Measurements from ENCODE around the gene GYPA. TPM values are rescaled to one million over a fixed set of nuclear protein-coding genes. Genes with fewer than 3 reads are reported as not detected.
"Not testable (repeated sequence)": the region's sequence is repeated elsewhere in the genome, so short reads cannot be mapped to it uniquely, and the experiment has no call there.

Gene GYPA
- total and polyA plus RNA-seq, 3 experiments from 2014 or later, result not detected

- H3K27ac Mint-ChIP-seq; POLR2A ChIA-PET; H3K4me3 Mint-ChIP-seq; H3K27me3 ChIP-seq (ENCODE audit: insufficient read depth, low read length, poor library complexity, severe bottlenecking); H3K27me3 Mint-ChIP-seq; DNase-seq; H3K27ac ChIP-seq (ENCODE audit: low read depth, low read length); H3K4me1 Mint-ChIP-seq; H3K9me3 Mint-ChIP-seq; H3K36me3 ChIP-seq (ENCODE audit: insufficient read depth, low read length); H3K4me1 ChIP-seq (ENCODE audit: insufficient read depth, low read length); CTCF ChIA-PET; H3K9me3 ChIP-seq (ENCODE audit: low read length); H3K4me3 ChIP-seq (ENCODE audit: low read length); H3K36me3 Mint-ChIP-seq: not testable (repeated sequence)
Observed at GRCh38 chr4:144139547-144139946, 971 bp downstream of the GYPA start.

- H3K27ac Mint-ChIP-seq; H3K36me3 ChIP-seq (ENCODE audit: insufficient read depth, low read length); DNase-seq; H3K36me3 Mint-ChIP-seq; POLR2A ChIA-PET; H3K4me1 Mint-ChIP-seq; H3K27me3 Mint-ChIP-seq; H3K9me3 ChIP-seq (ENCODE audit: low read length); H3K27ac ChIP-seq (ENCODE audit: low read depth, low read length); H3K4me1 ChIP-seq (ENCODE audit: insufficient read depth, low read length); H3K4me3 Mint-ChIP-seq; H3K27me3 ChIP-seq (ENCODE audit: insufficient read depth, low read length, poor library complexity, severe bottlenecking); H3K4me3 ChIP-seq (ENCODE audit: low read length); H3K9me3 Mint-ChIP-seq; CTCF ChIA-PET: not testable (repeated sequence)
Observed at GRCh38 chr4:144138239-144138638, 2.3 kb downstream of the GYPA start.

DNA sequence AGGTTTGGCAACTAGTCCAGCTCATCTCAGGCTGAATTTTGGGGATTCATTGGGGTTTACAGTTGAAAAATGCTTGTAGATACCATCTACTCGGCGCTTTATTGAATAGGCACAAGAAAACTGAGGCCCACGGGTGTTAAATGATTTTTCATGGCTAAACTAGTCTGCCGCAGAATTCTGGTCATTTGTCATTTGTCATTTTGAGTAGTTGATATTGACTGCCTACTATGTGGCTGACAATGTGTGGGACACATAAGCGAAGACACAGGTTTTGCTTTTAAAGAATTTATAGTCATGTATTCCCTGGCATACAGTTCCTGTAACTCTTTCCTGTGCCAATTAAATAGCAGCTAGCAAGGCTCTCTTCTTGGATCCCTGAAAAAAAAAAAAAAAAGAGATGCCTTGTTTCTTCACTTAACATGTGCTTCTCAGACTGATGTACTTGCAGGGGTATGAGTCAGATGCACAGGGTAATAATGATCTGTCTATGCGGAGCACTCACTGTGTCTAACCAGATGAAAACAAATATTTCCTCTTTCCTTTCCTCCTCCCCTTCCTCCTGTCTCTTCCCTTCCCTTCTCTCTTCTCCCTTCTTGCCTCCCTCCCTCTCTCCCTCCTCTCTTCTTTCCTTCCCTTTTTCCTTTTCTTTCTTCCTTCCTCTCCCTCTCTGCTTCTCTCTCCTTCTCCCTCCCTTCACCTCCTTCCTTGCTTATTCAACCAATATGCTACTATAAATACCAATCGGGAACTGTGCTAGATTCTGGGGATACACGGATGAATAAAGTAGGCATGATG, 3.2 kb downstream of the GYPA start:
- not testable (repeated sequence) for H3K27me3 Mint-ChIP-seq; H3K27ac ChIP-seq (ENCODE audit: low read depth, low read length); H3K4me1 Mint-ChIP-seq

DNA sequence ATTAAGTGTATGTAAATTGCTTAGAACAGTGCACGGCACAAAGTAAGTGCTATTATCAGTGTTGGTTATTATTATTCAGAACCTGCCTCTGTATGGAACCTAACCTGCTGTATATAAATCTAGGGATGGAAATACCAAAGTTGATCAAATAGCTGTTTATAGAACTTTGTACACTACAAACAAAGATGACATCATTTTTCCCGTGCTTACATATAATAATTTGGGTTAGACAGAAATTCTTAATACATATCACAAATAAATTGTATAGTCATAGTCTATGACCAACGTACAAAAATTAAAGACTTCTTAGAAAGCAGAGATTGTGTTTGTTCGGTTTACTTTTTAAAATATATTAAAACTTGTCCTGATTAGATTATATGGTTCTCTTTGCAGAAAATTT, 4.3 kb downstream of the GYPA start:
- H3K36me3 Mint-ChIP-seq; H3K36me3 ChIP-seq (ENCODE audit: insufficient read depth, low read length); H3K9me3 ChIP-seq (ENCODE audit: low read length); H3K4me3 Mint-ChIP-seq; DNase-seq; H3K9me3 Mint-ChIP-seq; H3K27ac Mint-ChIP-seq; H3K27me3 ChIP-seq (ENCODE audit: insufficient read depth, low read length, poor library complexity, severe bottlenecking); H3K4me3 ChIP-seq (ENCODE audit: low read length); H3K27me3 Mint-ChIP-seq; H3K27ac ChIP-seq (ENCODE audit: low read depth, low read length); H3K4me1 Mint-ChIP-seq; H3K4me1 ChIP-seq (ENCODE audit: insufficient read depth, low read length); CTCF ChIA-PET; POLR2A ChIA-PET: not testable (repeated sequence)

More for the DNA sequence above, 3.2 kb downstream of the GYPA start:
- H3K4me3 Mint-ChIP-seq; H3K36me3 Mint-ChIP-seq; CTCF ChIA-PET; POLR2A ChIA-PET; H3K4me3 ChIP-seq (ENCODE audit: low read length); H3K4me1 ChIP-seq (ENCODE audit: insufficient read depth, low read length); H3K36me3 ChIP-seq (ENCODE audit: insufficient read depth, low read length); H3K9me3 ChIP-seq (ENCODE audit: low read length); H3K27me3 ChIP-seq (ENCODE audit: insufficient read depth, low read length, poor library complexity, severe bottlenecking); DNase-seq; H3K27ac Mint-ChIP-seq; H3K9me3 Mint-ChIP-seq: not testable (repeated sequence)

GRCh38 chr4:144130167-144130566, 10.4 kb downstream of the GYPA start:
- H3K27me3 Mint-ChIP-seq; H3K36me3 ChIP-seq (ENCODE audit: insufficient read depth, low read length); CTCF ChIA-PET; H3K27ac Mint-ChIP-seq; H3K4me3 ChIP-seq (ENCODE audit: low read length); H3K27me3 ChIP-seq (ENCODE audit: insufficient read depth, low read length, poor library complexity, severe bottlenecking); H3K27ac ChIP-seq (ENCODE audit: low read depth, low read length); DNase-seq; H3K9me3 ChIP-seq (ENCODE audit: low read length); H3K4me1 ChIP-seq (ENCODE audit: insufficient read depth, low read length); POLR2A ChIA-PET; H3K9me3 Mint-ChIP-seq; H3K36me3 Mint-ChIP-seq; H3K4me3 Mint-ChIP-seq; H3K4me1 Mint-ChIP-seq: not testable (repeated sequence)

- H3K4me3 Mint-ChIP-seq; H3K36me3 ChIP-seq (ENCODE audit: insufficient read depth, low read length); CTCF ChIA-PET; H3K36me3 Mint-ChIP-seq; H3K27me3 Mint-ChIP-seq; H3K9me3 ChIP-seq (ENCODE audit: low read length); H3K4me1 Mint-ChIP-seq; H3K27ac ChIP-seq (ENCODE audit: low read depth, low read length); POLR2A ChIA-PET; H3K27ac Mint-ChIP-seq; DNase-seq; H3K27me3 ChIP-seq (ENCODE audit: insufficient read depth, low read length, poor library complexity, severe bottlenecking); H3K9me3 Mint-ChIP-seq; H3K4me1 ChIP-seq (ENCODE audit: insufficient read depth, low read length); H3K4me3 ChIP-seq (ENCODE audit: low read length): not testable (repeated sequence)
Observed at GRCh38 chr4:144129336-144129875, 11.1 kb downstream of the GYPA start.

DNA sequence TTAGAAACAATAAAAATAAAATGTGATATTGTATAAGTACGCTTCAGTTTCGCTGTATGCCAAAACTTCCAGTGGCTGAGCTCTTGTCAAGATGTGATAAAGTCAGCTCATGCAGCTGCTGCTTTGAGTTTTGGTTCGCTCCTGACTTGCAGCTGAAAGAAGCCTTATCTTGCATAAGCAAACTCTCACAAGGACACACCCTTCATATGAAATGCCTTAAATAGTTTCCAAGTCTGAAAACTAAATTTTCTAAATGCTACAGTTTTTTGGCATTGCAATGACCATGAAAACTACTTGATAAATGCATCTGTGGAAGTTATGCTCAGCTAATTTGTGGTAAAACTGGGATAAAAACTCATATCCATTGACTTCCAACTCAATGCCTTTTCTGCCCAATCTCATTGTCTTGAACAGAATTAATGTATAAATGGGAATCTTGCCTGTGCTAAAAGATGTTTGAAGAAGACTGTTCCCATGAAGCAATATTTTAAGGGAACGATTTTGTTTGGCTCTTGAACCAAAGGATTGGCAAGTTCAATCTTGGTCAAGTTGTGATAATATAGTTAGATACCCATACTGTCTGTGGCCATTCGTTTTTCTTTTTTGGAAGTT, 11.7 kb downstream of the GYPA start:
- CTCF ChIA-PET; H3K4me3 Mint-ChIP-seq; H3K36me3 ChIP-seq (ENCODE audit: insufficient read depth, low read length); H3K9me3 Mint-ChIP-seq; H3K9me3 ChIP-seq (ENCODE audit: low read length); H3K27ac ChIP-seq (ENCODE audit: low read depth, low read length); H3K36me3 Mint-ChIP-seq; H3K27ac Mint-ChIP-seq; H3K4me3 ChIP-seq (ENCODE audit: low read length); DNase-seq; H3K4me1 ChIP-seq (ENCODE audit: insufficient read depth, low read length); POLR2A ChIA-PET; H3K4me1 Mint-ChIP-seq; H3K27me3 ChIP-seq (ENCODE audit: insufficient read depth, low read length, poor library complexity, severe bottlenecking); H3K27me3 Mint-ChIP-seq: not testable (repeated sequence)

- H3K4me3 Mint-ChIP-seq; H3K9me3 Mint-ChIP-seq; DNase-seq; H3K4me1 Mint-ChIP-seq; H3K4me3 ChIP-seq (ENCODE audit: low read length); POLR2A ChIA-PET; H3K36me3 Mint-ChIP-seq; H3K27me3 Mint-ChIP-seq; H3K27me3 ChIP-seq (ENCODE audit: insufficient read depth, low read length, poor library complexity, severe bottlenecking); H3K36me3 ChIP-seq (ENCODE audit: insufficient read depth, low read length); H3K27ac ChIP-seq (ENCODE audit: low read depth, low read length); H3K27ac Mint-ChIP-seq; H3K9me3 ChIP-seq (ENCODE audit: low read length); CTCF ChIA-PET; H3K4me1 ChIP-seq (ENCODE audit: insufficient read depth, low read length): not testable (repeated sequence)
Observed at GRCh38 chr4:144125109-144125508, 15.4 kb downstream of the GYPA start.
